Mammary epithelial cell (primary cell): ENCODE data around the gene SMIM3.

Source experiments
- CTCF ChIP-seq, 2 donors: IDR thresholded peaks in 1 of 2; conservative IDR thresholded peaks in 1 of 2; 2 replicates each; pipeline ENCODE4 v1.5.1; 2011 to 2012; ENCODE audit warnings: inconsistent platforms in 2 of 2, low read length in 2 of 2, mild to moderate bottlenecking in 2 of 2, control low read depth in 1 of 2, low read depth in 1 of 2; ENCODE audit not compliant: insufficient read depth in 1 of 2; ENCODE audit errors: extremely low read depth in 1 of 2
- EZH2 ChIP-seq: IDR thresholded peaks from 2 replicates; pipeline ENCODE4 v1.6.1; 2012; ENCODE audit warnings: low read length, inconsistent platforms, borderline replicate concordance

DNA sequence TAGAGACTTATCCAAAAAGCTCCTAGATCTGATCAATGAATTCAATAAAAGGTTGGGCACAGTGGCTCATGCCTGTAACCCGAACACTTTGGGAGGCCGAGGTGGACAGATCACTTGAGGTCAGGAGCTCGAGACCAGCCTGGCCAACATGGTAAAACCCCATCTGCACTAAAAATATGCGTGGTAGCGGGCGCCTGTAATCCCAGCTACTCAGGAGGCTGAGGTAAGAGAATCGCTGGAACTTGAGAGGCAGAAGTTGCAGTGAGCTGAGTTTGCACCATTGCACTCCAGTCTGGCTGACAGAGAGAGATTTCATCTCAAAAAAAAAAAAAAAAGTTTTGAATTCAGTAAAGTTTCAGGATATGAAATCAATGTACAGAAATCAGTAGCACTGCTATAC is 39.7 kb upstream of the SMIM3 start:
- TF ChIP-seq CTCF (conservative IDR thresholded peaks at IDR 0.05 in 1 of 2, IDR thresholded peaks at IDR 0.05 in 1 of 2; ENCODE audit: extremely low read depth in 1 of 2, insufficient read depth in 1 of 2, low read depth in 1 of 2, low read length in 2 of 2) (no peak), EZH2 (no peak)
